Measurements from ENCODE around the gene BIRC3.
A peak's percentile ranks its signal among the peaks of the same experiment; 100 is the strongest.

DNA sequence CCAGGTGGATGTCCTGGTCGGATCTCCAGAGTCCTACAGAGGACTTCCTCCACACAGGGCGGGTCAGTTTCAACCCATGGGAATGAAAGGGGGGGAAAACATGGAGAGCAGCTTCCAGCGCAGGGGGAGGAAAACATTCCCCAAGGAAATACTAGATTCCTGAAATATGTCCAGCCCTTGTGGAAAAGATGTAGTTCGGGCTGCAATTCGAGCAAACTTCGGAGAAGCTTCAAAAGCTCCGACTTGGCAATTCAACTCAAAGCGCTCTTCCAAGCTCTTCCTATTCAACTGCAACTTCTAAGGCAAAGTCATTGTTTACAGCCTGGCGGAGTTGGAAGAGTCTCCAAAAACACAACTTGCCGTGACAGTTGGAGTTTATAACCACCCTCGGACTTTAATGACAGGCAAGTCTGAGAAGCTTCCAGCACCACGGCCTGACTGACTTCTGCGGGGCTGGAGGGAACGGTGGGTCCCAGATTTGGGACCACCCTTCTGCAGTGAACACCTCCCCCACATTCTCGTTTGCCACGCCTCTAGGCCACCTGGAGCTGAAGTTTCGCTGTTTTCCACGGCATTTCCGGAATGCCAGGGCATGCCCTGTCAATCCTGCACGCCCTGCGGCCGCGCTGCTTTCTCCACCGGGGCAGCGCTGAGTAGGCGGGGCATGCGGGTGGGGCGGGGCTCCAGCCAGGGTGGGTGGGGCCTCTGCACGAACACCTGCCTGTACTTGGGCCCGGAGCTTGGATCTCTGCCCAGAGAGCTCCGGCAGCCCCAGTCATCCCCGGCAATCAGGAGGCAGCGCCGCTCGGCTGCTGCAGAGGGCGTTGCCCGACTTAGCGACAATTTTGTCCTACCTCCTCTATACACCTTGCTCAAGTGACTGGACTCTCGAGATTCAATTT lies 49.0 kb upstream of the BIRC3 start:
- TF ChIP-seq, protein P1, sequence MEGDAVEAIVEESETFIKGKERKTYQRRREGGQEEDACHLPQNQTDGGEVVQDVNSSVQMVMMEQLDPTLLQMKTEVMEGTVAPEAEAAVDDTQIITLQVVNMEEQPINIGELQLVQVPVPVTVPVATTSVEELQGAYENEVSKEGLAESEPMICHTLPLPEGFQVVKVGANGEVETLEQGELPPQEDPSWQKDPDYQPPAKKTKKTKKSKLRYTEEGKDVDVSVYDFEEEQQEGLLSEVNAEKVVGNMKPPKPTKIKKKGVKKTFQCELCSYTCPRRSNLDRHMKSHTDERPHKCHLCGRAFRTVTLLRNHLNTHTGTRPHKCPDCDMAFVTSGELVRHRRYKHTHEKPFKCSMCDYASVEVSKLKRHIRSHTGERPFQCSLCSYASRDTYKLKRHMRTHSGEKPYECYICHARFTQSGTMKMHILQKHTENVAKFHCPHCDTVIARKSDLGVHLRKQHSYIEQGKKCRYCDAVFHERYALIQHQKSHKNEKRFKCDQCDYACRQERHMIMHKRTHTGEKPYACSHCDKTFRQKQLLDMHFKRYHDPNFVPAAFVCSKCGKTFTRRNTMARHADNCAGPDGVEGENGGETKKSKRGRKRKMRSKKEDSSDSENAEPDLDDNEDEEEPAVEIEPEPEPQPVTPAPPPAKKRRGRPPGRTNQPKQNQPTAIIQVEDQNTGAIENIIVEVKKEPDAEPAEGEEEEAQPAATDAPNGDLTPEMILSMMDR (IDR thresholded peaks at IDR 0.05), result peak; percentile 82
- TF ChIP-seq ZFX (IDR thresholded peaks at IDR 0.05; ENCODE audit: borderline replicate concordance), result no peak

Measured in 22Rv1 (cell line).